ENCODE results near the gene PDE11A. TPM values are rescaled to one million over a fixed set of nuclear protein-coding genes. Genes with fewer than 3 reads are reported as not detected.
"Not testable (repeated sequence)": the region's sequence is repeated elsewhere in the genome, so short reads cannot be mapped to it uniquely, and the experiment has no call there.

Gene PDE11A
- total and polyA plus RNA-seq, 9 donors = 0.15 to 2.0 (median 0.42) TPM; not detected in 1

DNA sequence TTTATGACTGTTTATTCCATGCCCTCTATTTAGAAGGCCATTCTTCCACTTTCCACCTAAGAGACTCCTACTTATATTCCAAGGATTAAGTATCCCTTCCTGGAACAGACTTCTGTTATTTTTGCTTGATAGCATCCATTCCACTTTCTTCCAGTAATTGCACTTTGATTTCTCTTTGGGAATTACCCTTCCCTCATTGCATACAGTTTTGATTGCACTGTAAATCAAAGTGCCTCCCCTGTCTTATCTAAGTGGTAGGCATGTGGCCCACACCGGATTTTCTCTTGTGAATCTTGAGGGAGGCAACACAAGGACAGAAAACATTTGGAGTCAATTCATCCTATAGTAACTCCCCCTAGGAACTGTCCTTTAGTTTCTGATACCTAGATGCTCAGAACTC, 120.4 kb downstream of the PDE11A start:
- TF ChIP-seq, protein P1, sequence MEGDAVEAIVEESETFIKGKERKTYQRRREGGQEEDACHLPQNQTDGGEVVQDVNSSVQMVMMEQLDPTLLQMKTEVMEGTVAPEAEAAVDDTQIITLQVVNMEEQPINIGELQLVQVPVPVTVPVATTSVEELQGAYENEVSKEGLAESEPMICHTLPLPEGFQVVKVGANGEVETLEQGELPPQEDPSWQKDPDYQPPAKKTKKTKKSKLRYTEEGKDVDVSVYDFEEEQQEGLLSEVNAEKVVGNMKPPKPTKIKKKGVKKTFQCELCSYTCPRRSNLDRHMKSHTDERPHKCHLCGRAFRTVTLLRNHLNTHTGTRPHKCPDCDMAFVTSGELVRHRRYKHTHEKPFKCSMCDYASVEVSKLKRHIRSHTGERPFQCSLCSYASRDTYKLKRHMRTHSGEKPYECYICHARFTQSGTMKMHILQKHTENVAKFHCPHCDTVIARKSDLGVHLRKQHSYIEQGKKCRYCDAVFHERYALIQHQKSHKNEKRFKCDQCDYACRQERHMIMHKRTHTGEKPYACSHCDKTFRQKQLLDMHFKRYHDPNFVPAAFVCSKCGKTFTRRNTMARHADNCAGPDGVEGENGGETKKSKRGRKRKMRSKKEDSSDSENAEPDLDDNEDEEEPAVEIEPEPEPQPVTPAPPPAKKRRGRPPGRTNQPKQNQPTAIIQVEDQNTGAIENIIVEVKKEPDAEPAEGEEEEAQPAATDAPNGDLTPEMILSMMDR (IDR thresholded peaks at IDR 0.05) = no peak
- no peak for TF ChIP-seq EP300 (IDR thresholded peaks at IDR 0.05)
- TF ChIP-seq POLR2A (IDR thresholded peaks at IDR 0.05) = no peak
- WGBS, 3 donors = 5 to 11% (median 8%) methylated on average over 1 of the region's 1 CpG
- Histone ChIP-seq H3K4me1 (ENCODE audit: insufficient read depth) (no peaks in the 10 kb centered on the region), H3K36me3 (no peaks in the 10 kb centered on the region), H3K9me3 (no peaks in the 10 kb centered on the region), H3K27me3 (no peaks in the 10 kb centered on the region), H3K27ac (no peak overlapping the region), H3K4me3 (no peak overlapping the region)
- DNase-seq = no peak
- intact Hi-C loops (cut with DNase I) = no loop called here

- H3K27ac ChIP-seq; intact Hi-C loops (cut with DNase I); H3K27me3 ChIP-seq; H3K36me3 ChIP-seq; DNase-seq; H3K4me3 ChIP-seq; H3K9me3 ChIP-seq; H3K4me1 ChIP-seq (ENCODE audit: insufficient read depth): not testable (repeated sequence)
- 92 to 100% (median 98%) methylated on average over 1 to 3 of the region's 3 CpGs for WGBS, 3 donors
Observed at GRCh38 chr2:177947598-177947997, 125.0 kb downstream of the PDE11A start.

DNA sequence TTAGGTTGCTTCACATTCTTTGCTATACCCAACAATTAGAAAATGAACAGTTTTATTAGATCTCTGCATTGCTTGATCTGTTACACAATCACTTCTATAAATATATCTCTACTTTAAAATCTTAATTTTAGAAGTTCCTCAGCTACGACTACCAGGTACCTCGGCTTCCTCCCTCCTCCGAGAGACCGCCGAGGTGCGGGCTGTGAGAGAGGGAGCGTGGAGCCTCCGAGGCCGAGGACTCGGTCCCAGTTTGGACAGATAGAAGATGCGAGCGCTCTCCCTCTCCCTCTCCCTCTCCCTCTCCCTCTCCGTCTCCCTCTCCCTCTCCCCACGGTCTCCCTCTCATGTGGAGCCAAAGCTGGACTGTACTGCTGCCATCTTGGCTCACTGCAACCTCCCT, 128.0 kb downstream of the PDE11A start:
- intact Hi-C loops (cut with DNase I); H3K27ac ChIP-seq; H3K27me3 ChIP-seq; DNase-seq; H3K4me3 ChIP-seq; H3K4me1 ChIP-seq (ENCODE audit: insufficient read depth); H3K9me3 ChIP-seq; H3K36me3 ChIP-seq: not testable (repeated sequence)
- 93 to 97% (median 96%) methylated on average over 13 to 14 of the region's 14 CpGs for WGBS, 3 donors

- no peak for DNase-seq
- TF ChIP-seq EP300 (IDR thresholded peaks at IDR 0.05) (no peak), POLR2A (IDR thresholded peaks at IDR 0.05) (no peak)
- TF ChIP-seq, protein P1 (IDR thresholded peaks at IDR 0.05) = no peak
- Histone ChIP-seq H3K27me3 (no peaks in the 10 kb centered on the region), H3K4me3 (no peak overlapping the region), H3K27ac (no peak overlapping the region), H3K36me3 (no peaks in the 10 kb centered on the region), H3K4me1 (ENCODE audit: insufficient read depth) (no peaks in the 10 kb centered on the region), H3K9me3 (no peaks in the 10 kb centered on the region)
- intact Hi-C loops (cut with DNase I) = no loop called here
- 51 to 67% (median 62%) methylated on average over 1 of the region's 1 CpG for WGBS, 3 donors
Observed at GRCh38 chr2:177942731-177943130, 129.8 kb downstream of the PDE11A start.

GRCh38 chr2:177939211-177939610, 133.4 kb downstream of the PDE11A start:
- Histone ChIP-seq H3K4me1 (ENCODE audit: insufficient read depth) (no peaks in the 10 kb centered on the region), H3K4me3 (no peak overlapping the region), H3K27ac (no peak overlapping the region), H3K27me3 (no peaks in the 10 kb centered on the region), H3K36me3 (no peaks in the 10 kb centered on the region), H3K9me3 (no peaks in the 10 kb centered on the region)
- no peak for DNase-seq
- intact Hi-C loops (cut with DNase I) = no loop called here
- WGBS, 3 donors = 77 to 93% (median 91%) methylated on average over 2 of the region's 2 CpGs
- TF ChIP-seq, protein P1 (IDR thresholded peaks at IDR 0.05) = no peak
- TF ChIP-seq EP300 (IDR thresholded peaks at IDR 0.05) (no peak), POLR2A (IDR thresholded peaks at IDR 0.05) (no peak)

GRCh38 chr2:177930916-177931315, 141.7 kb downstream of the PDE11A start:
- Histone ChIP-seq H3K27me3 (no peaks in the 10 kb centered on the region), H3K9me3 (no peaks in the 10 kb centered on the region), H3K4me1 (ENCODE audit: insufficient read depth) (no peaks in the 10 kb centered on the region), H3K4me3 (no peak overlapping the region), H3K36me3 (no peaks in the 10 kb centered on the region), H3K27ac (no peak overlapping the region)
- no peak for DNase-seq
- TF ChIP-seq POLR2A (IDR thresholded peaks at IDR 0.05) (no peak), EP300 (IDR thresholded peaks at IDR 0.05) (no peak)
- TF ChIP-seq, protein P1 (IDR thresholded peaks at IDR 0.05) = no peak
- 70 to 78% (median 73%) methylated on average over 4 of the region's 4 CpGs for WGBS, 3 donors
- intact Hi-C loops (cut with DNase I) = no loop called here
